Skeletal muscle satellite cell (primary cell): ENCODE measurements around the gene LHFPL4.

ENCODE experiments used
- H3K27me3 ChIP-seq: 2 replicates; pipeline ENCODE4 v1.7.0; 2013; ENCODE audit warnings: low read length; ENCODE audit not compliant: control insufficient read depth, insufficient read depth
- H3K36me3 ChIP-seq: 2 replicates; pipeline ENCODE4 v1.7.0; 2013; ENCODE audit warnings: mild to moderate bottlenecking, control low read depth, low read length; ENCODE audit not compliant: insufficient read depth
- H3K4me1 ChIP-seq: 2 replicates; pipeline ENCODE4 v1.7.0; 2013; ENCODE audit warnings: low read length; ENCODE audit not compliant: control insufficient read depth, insufficient read depth
- H3K4me2 ChIP-seq: 2 replicates; pipeline ENCODE4 v1.7.0; 2013; ENCODE audit warnings: mild to moderate bottlenecking, low read length
- H3K4me3 ChIP-seq: 2 replicates; pipeline ENCODE4 v1.7.0; 2013; ENCODE audit warnings: low read length
- H3K9ac ChIP-seq: 2 replicates; pipeline ENCODE4 v1.7.0; 2013; ENCODE audit warnings: mild to moderate bottlenecking, low read depth, low read length, moderate library complexity
- H3K9me3 ChIP-seq: replicated peaks from 2 replicates; pipeline ENCODE4 v1.7.0; 2013; ENCODE audit warnings: mild to moderate bottlenecking, control low read depth, low read length

Gene LHFPL4

DNA sequence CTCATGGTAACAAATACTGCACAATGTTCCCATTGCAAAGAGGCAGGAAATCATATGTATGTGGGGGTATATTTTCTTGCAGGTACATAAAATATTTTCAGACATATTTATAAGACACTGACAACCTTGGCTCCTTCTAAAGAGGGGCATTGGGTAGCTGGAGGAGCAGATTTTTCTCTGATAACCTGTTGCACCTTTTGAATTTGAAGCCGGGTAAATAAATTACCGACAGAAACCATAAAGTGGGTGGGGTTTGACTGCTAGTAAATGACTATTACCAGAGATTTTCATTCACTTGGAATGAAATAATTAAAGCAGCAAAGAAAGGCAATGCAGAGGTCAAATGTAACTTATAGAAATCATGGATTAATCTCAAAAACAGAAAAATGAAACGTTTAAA, 19.2 kb downstream of the LHFPL4 start:
- Histone ChIP-seq H3K36me3 (no peaks in the 10 kb centered on the region), H3K4me2 (no peak overlapping the region), H3K9ac (no peak overlapping the region), H3K4me1 (no peaks in the 10 kb centered on the region), H3K9me3 (no peaks in the 10 kb centered on the region), H3K27me3 (peaks cover 8% of the 10 kb centered on the region), H3K4me3 (no peak overlapping the region)

DNA sequence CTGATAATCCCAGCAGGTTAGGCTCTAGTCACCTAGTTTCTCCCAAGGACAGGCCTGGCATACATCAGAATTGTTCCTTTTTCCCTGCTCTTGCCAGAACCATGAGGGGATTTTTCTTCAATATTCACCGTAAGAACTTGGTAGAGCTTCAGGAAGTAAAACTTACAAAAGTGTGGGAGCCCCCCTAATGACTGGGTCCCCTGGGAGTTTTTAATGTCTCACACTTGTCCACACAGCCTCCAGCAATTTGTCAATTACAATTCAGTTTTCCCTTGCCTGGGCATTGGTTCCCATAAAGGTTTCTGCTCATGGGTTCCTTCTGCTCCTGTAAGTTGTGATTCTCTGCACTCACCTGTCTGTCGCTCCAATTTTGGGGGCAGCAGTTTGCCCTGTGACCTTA, 28.5 kb downstream of the LHFPL4 start:
- Histone ChIP-seq H3K4me3 (no peak overlapping the region), H3K9me3 (no peaks in the 10 kb centered on the region), H3K27me3 (peaks cover 10% of the 10 kb centered on the region), H3K9ac (no peak overlapping the region), H3K4me1 (no peaks in the 10 kb centered on the region), H3K4me2 (no peak overlapping the region), H3K36me3 (no peaks in the 10 kb centered on the region)

DNA sequence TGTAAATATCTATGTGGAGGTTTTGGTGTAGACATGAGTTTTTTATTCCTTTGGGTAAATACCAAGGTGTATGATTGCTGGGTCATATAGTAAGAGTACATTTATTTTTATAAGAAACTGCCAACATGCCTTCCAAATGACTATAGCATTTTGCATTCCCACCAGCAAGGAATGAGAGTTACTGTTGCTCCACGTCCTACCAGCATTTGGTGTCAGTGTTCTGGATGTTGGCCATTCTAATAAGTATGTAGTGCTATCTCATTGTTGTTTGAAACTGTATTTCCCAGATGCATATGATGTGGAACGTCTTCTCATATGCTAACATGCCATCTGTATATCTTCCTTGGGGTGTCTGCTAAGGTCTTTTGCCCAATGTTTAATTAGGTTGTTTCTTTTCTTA, 38.7 kb downstream of the LHFPL4 start:
- Histone ChIP-seq H3K4me2 (no peak overlapping the region), H3K27me3 (peaks cover 1% of the 10 kb centered on the region), H3K9me3 (no peaks in the 10 kb centered on the region), H3K36me3 (no peaks in the 10 kb centered on the region), H3K4me1 (no peaks in the 10 kb centered on the region), H3K4me3 (no peak overlapping the region), H3K9ac (no peak overlapping the region)

DNA sequence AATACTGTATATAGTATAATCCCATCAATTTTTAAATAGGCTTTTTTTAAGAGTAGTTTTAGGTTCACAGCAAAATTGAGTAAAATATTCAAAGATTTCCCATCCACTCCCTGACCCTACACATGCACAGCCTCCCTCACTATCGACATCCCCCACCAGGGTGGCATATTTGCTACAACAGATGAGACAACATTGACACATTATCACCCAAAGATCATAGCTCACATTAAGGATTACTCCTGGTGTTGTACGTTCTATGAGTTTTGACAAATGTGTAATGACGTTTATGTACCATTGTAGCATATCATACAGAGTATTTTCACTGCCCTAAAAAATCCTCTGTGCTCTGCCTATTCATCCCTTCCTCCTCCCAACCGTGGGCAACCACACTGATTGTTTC, 39.3 kb downstream of the LHFPL4 start:
- no peaks in the 10 kb centered on the region for H3K36me3 ChIP-seq
- H3K9me3 ChIP-seq = no peaks in the 10 kb centered on the region
- H3K27me3 ChIP-seq = peaks cover 8% of the 10 kb centered on the region
- H3K4me1 ChIP-seq = no peaks in the 10 kb centered on the region
- no peak overlapping the region for H3K9ac ChIP-seq
- H3K4me3 ChIP-seq = no peak overlapping the region
- H3K4me2 ChIP-seq = no peak overlapping the region

DNA sequence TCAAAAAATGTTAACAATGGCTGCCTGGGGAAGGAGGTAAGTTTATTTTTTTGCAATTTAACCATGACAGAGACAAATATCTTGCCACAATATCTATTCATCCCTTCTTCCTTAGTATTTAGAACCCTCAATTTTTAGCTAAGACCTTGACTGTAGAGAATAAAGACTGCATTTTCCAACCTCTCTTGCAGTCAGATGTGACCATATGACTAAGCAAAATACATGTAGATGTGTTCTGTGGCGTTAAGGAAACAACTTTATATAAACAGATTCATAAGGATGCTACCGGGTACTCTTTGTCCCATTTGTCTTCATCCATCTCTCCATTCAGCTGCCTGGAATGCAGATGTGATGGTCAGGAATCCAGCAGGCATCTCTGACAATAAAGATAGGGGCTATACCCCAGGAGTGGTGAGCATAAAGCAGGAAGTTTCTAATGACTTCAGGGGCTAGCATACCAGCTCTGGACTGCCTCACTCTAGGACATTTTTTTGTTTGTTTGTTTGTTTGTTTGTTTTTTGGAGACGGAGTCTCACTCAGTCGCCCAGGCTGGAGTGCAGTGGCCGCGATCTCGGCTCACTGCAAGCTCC, 41.1 kb downstream of the LHFPL4 start:
- no peaks in the 10 kb centered on the region for H3K36me3 ChIP-seq
- H3K4me3 ChIP-seq = no peak overlapping the region
- no peaks in the 10 kb centered on the region for H3K4me1 ChIP-seq
- H3K9ac ChIP-seq = no peak overlapping the region
- no peaks in the 10 kb centered on the region for H3K9me3 ChIP-seq
- peaks cover 25% of the 10 kb centered on the region for H3K27me3 ChIP-seq
- H3K4me2 ChIP-seq = no peak overlapping the region

DNA sequence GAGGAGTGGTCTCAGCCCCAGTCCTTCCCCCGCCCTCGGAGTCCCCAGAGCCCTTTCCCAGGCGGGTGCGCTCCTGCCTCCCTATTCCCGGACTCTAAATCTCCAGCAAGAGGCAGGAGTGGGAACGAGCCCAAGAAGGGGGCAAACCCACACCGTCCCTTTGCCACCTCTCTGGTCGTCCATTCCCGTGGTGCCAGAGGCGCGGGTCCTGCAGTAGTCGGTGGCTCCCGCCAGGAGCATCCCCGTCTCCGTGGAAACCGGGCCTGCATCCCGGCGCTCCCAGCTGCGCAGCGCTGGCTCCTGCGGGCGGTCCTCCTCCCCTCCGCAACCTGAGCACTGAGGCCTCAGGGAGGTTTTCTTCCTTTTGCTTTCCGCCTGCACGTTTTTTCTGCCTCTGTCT, 44.8 kb downstream of the LHFPL4 start:
- H3K36me3 ChIP-seq = no peaks in the 10 kb centered on the region
- H3K4me3 ChIP-seq = no peak overlapping the region
- no peaks in the 10 kb centered on the region for H3K4me1 ChIP-seq
- no peak overlapping the region for H3K4me2 ChIP-seq
- H3K9ac ChIP-seq = no peak overlapping the region
- H3K9me3 ChIP-seq = no peaks in the 10 kb centered on the region
- H3K27me3 ChIP-seq = peaks cover 34% of the 10 kb centered on the region

DNA sequence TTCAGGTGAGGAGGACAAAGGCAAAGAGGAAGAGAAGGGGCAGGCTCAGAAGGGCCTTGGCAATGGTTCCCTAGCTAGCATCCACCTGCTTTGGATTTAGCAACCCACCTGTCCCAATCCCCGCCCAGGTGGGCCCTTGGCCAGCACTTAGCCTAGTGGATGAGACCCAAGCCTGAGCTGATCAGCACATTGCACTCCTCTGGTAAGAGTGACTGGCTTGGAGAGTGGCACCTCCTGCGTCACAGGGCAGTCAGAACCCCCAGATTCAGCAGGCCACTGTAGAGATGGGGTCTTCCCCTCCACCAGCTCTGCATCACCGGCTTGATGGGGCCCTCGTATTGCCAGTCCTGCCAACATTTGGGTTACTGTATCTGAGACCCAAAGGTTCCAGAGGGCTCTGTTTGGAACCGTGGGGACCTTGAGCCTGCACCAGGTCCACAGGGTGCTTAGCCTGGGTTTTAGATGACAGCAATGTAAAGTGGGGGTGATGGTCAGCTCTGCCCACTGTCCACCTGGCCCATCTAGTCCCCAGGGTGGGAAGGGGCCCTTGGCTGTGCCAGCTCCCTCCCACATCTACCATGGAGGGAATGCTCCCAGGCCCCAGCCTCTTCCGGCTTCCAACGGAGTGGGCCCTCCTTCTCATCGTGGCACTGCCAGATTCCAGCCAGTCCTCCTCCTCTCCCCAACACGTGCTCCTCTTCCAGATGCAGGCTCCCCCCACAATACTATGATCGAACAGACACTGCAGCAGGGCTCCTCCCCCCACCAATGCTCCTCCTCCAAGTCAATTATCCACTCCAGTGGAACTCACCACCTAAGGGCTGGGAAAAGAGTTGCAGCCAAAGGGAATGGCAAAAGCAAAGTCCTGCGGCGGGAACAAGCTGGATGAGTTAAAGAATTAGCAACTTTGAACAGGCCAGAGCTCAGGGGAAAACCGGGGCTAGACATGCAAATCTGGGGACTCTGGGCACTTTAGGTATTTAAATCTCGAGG, 45.7 kb downstream of the LHFPL4 start:
- Histone ChIP-seq H3K27me3 (peaks cover 34% of the 10 kb centered on the region), H3K4me1 (no peaks in the 10 kb centered on the region), H3K9ac (no peak overlapping the region), H3K4me3 (no peak overlapping the region), H3K9me3 (no peaks in the 10 kb centered on the region), H3K36me3 (no peaks in the 10 kb centered on the region), H3K4me2 (no peak overlapping the region)

DNA sequence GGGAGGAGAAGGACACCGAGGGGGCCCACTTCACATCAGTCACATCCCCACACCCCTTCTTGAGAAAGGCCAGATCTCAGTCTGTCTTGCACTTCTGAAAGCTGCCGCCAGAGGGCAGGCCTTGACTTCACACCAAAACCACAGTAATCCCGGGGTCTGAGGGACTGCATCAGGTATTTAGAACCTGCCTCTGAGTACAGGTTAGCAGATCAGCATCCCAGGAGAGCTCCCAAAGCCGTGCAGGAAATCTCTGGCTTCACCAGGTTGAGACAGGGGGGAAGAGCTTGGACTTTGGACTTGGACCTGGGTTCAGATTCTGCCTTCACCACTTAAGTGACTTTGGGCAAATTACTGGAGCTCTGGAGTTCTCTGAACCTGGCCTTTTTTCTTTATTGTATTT, 50.3 kb downstream of the LHFPL4 start:
- H3K4me2 ChIP-seq = no peak overlapping the region
- H3K9ac ChIP-seq = no peak overlapping the region
- no peaks in the 10 kb centered on the region for H3K36me3 ChIP-seq
- H3K4me3 ChIP-seq = no peak overlapping the region
- H3K27me3 ChIP-seq = peaks cover 37% of the 10 kb centered on the region
- H3K4me1 ChIP-seq = peaks cover 8% of the 10 kb centered on the region
- H3K9me3 ChIP-seq = no peaks in the 10 kb centered on the region

DNA sequence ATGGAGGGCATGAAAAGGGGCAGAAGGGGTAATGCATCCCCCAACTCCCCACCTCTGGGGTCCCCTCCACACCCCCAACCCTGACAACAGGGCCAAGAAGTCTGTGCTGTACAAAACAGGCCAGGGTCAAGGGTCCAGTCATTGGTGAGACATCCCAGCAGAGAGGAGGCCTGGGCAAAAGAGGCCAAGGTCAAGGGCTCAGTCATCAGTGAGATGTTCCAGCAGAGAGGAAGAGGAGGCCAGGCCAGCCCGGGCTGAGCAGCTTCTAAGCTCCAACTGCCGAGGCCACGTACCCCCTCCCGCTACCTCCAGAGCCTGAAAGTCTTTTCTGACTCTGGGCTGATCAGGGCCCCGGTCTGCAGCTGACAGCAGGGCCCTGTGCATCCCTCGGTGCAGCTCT, 52.4 kb downstream of the LHFPL4 start:
- Histone ChIP-seq H3K9ac (no peak overlapping the region), H3K4me1 (peaks cover 16% of the 10 kb centered on the region), H3K4me2 (no peak overlapping the region), H3K4me3 (no peak overlapping the region), H3K9me3 (no peaks in the 10 kb centered on the region), H3K36me3 (no peaks in the 10 kb centered on the region), H3K27me3 (peaks cover 21% of the 10 kb centered on the region)

DNA sequence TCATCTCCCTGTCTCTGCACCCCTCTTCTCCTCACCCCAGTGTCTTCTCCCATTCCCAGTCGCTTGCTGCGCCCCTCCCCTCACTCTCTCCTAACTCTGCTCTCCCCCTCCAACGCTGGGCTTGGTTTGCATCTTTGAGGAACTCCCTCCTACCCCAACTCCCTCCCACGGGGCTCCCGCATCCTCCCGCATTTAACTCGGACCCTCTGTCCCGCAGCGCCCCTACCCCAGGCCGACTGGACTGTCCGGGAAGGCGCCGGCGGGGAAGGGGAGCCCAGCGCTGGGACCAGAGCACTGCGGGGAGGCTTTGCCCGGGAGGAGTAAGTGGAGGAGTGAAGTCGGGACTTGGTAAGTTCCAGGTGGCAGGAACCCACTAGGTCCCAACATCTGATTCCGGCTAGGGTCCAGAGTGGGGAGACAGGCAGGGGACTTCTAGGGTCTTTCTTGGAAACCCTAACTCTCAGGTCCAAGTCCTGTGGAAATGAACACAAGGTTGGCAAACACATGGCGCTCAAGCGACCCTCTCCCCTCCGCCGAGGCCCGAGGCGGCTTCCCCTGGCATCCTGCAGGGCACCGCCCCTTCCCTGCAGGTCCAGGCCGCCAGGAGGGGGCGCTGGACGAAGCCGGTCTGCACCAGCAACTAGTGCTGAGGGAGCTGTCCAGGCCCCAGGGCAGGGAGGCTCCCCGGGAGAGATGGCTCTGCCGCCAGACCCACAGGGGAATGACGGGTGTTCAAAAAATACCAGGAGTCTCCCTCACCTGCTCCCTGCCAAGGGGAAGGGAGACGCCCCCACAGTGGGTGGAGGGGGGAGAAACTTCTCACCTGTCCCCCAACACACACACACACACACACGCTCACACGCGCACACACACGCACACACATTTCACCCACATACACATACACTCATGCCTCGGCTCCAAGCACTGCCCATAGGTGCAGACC, 53.2 kb downstream of the LHFPL4 start:
- H3K9me3 ChIP-seq = no peaks in the 10 kb centered on the region
- no peak overlapping the region for H3K9ac ChIP-seq
- peaks cover 21% of the 10 kb centered on the region for H3K27me3 ChIP-seq
- no peaks in the 10 kb centered on the region for H3K36me3 ChIP-seq
- peak overlapping the region; percentile 4 for H3K4me3 ChIP-seq
- H3K4me2 ChIP-seq = peak overlapping the region; percentile 43
- peaks cover 16% of the 10 kb centered on the region for H3K4me1 ChIP-seq

DNA sequence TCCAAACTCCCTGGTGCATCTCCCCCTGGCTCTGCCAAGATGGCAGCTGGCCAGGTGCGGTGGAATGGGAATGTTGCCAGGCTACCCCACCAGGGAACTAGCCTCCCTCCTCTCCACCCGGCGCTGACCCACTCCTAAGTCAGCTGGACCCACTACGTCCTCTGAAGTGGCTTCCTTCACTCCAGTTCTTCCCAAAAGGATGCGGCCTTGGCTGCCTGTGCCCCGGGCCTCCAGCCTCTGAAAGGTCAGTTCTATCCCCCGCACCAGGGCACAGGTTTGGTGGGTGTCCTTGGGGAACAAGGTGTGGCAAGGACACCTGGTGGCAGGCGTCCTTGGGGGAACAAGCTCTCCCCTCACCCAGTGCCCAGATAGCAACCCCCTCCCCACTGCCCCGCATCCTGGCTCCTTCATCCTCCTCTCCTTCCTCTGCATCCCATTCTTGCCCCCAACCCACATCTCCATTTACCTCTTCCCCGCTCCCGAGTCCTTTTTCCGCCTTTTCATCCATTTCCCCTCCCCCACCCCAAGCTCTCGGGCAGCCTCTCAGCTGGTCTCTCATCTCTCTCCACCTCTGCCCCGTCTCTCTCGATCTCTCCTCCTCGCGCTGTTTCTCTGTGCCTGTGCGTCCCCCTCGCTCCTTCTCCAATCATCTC, 54.0 kb downstream of the LHFPL4 start:
- Histone ChIP-seq H3K4me2 (peak overlapping the region; percentile 43), H3K4me3 (no peak overlapping the region), H3K4me1 (peaks cover 16% of the 10 kb centered on the region), H3K27me3 (peaks cover 21% of the 10 kb centered on the region), H3K9ac (no peak overlapping the region), H3K9me3 (no peaks in the 10 kb centered on the region), H3K36me3 (no peaks in the 10 kb centered on the region)
